Neural crest cell (in vitro differentiated cells): ENCODE data around the gene TGFB2. TPM values are rescaled to one million over a fixed set of nuclear protein-coding genes. Genes with fewer than 3 reads are reported as not detected.
A peak's percentile ranks its signal among the peaks of the same experiment; 100 is the strongest.

ENCODE experiments used
- DNase-seq: peaks from one replicate; pipeline ENCODE4 v3.0.0; 2021; ENCODE audit warnings: low read depth, mixed read lengths, low spot score
- H3K27ac Mint-ChIP-seq: one replicate; pipeline ENCODE4 v1.8.0; 2021; ENCODE audit warnings: mild to moderate bottlenecking, mixed read lengths; ENCODE audit not compliant: unreplicated experiment
- H3K27me3 Mint-ChIP-seq: 2 replicates; pipeline ENCODE4 v1.8.0; 2021; ENCODE audit warnings: low read depth, mild to moderate bottlenecking, mixed read lengths
- H3K36me3 Mint-ChIP-seq: 2 replicates; pipeline ENCODE4 v1.8.0; 2021; ENCODE audit warnings: low read depth, mild to moderate bottlenecking, mixed read lengths
- H3K4me1 Mint-ChIP-seq: 2 replicates; pipeline ENCODE4 v1.8.0; 2021; ENCODE audit warnings: mixed read lengths
- H3K4me3 Mint-ChIP-seq: one replicate; pipeline ENCODE4 v1.8.0; 2021; ENCODE audit warnings: mild to moderate bottlenecking, mixed read lengths
- H3K9me3 Mint-ChIP-seq: 2 replicates; pipeline ENCODE4 v1.8.0; 2021; ENCODE audit warnings: mixed read lengths
- total RNA-seq: library from RNA; stranded (reverse); gene quantifications from 2 replicates; pipeline ENCODE4 v1.2.1, GENCODE V29; 2021
- TF ChIP-seq, protein P1 (sequence below): fragments of 200-600 bp; sonication (generic); conservative IDR thresholded peaks from 2 replicates; pipeline ENCODE4 v1.5.0; 2021; ENCODE audit warnings: antibody characterized with exemption, mild to moderate bottlenecking

TGFB2 gene
- total RNA-seq, 1 donor from 2014 or later: 11.4 TPM

DNA sequence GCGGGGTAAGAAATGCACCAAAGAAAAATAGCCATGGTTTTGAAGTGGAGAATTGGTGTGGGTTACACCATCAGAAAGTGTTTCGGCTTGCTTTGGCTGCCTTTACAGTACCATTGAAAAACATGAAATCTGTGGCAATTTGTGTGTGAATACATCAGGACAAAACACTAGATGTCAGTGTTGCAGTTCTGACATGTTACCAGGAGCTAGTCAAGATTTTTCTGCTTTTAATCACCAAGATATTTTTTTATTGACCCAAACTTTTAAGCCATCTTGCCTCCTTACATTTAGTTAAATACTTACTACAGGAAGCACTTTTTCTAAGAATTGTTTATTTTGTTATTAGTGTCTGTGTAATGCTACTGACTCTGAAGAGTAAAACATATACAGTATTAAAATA is 45.7 kb upstream of the TGFB2 start:
- H3K27ac Mint-ChIP-seq: peak overlapping the region; percentile 2
- TF ChIP-seq, protein P1, sequence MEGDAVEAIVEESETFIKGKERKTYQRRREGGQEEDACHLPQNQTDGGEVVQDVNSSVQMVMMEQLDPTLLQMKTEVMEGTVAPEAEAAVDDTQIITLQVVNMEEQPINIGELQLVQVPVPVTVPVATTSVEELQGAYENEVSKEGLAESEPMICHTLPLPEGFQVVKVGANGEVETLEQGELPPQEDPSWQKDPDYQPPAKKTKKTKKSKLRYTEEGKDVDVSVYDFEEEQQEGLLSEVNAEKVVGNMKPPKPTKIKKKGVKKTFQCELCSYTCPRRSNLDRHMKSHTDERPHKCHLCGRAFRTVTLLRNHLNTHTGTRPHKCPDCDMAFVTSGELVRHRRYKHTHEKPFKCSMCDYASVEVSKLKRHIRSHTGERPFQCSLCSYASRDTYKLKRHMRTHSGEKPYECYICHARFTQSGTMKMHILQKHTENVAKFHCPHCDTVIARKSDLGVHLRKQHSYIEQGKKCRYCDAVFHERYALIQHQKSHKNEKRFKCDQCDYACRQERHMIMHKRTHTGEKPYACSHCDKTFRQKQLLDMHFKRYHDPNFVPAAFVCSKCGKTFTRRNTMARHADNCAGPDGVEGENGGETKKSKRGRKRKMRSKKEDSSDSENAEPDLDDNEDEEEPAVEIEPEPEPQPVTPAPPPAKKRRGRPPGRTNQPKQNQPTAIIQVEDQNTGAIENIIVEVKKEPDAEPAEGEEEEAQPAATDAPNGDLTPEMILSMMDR: peak; percentile 63
- H3K4me3 Mint-ChIP-seq: no peak overlapping the region
- peaks cover 3% of the 10 kb centered on the region for H3K4me1 Mint-ChIP-seq
- H3K9me3 Mint-ChIP-seq: no peaks in the 10 kb centered on the region
- DNase-seq: no peak
- no peaks in the 10 kb centered on the region for H3K36me3 Mint-ChIP-seq
- no peaks in the 10 kb centered on the region for H3K27me3 Mint-ChIP-seq

DNA sequence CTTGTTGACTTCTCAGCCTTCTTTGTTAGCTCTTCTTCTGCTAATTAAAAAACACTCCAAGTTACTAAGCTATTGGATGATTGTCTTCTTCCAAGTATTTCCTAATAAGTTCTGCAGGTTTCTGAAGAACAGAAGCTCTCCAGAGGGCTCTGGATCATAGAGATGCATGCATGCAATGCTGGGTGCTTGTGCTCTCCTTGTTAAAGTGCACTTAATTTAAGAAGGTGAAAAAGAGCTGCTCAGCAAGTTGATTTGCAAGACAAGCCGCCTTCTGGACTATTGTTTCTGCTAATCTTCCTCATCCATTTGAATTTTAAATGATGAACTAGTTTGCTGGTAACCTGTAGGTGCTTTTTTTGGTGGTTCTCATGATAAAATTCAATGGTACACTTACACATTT is 43.9 kb upstream of the TGFB2 start:
- no peaks in the 10 kb centered on the region for H3K9me3 Mint-ChIP-seq
- peaks cover 3% of the 10 kb centered on the region for H3K4me1 Mint-ChIP-seq
- no peaks in the 10 kb centered on the region for H3K36me3 Mint-ChIP-seq
- H3K27me3 Mint-ChIP-seq: no peaks in the 10 kb centered on the region
- no peak overlapping the region for H3K27ac Mint-ChIP-seq
- H3K4me3 Mint-ChIP-seq: no peak overlapping the region
- TF ChIP-seq, protein P1: no peak
- DNase-seq: no peak

DNA sequence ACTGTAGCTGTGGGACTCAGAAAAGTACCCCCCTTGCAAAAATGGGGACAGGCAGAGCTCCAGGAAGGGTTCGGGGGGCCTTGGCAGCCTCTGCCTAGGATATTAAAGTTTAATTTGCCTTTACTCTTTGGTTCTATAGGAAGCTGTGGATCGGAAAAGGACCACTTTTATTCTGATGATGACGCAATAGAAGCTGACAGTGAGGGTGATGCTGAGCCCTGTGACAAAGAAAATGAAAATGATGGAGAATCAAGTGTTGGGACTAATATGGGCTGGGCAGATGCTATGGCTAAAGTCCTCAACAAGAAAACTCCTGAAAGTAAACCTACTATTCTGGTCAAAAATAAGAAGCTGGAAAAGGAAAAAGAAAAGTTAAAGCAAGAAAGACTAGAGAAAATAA is 43.0 kb upstream of the TGFB2 start:
- no peak overlapping the region for H3K27ac Mint-ChIP-seq
- no peaks in the 10 kb centered on the region for H3K27me3 Mint-ChIP-seq
- peaks cover 3% of the 10 kb centered on the region for H3K4me1 Mint-ChIP-seq
- TF ChIP-seq, protein P1: no peak
- no peaks in the 10 kb centered on the region for H3K9me3 Mint-ChIP-seq
- no peak for DNase-seq
- no peaks in the 10 kb centered on the region for H3K36me3 Mint-ChIP-seq
- H3K4me3 Mint-ChIP-seq: no peak overlapping the region

DNA sequence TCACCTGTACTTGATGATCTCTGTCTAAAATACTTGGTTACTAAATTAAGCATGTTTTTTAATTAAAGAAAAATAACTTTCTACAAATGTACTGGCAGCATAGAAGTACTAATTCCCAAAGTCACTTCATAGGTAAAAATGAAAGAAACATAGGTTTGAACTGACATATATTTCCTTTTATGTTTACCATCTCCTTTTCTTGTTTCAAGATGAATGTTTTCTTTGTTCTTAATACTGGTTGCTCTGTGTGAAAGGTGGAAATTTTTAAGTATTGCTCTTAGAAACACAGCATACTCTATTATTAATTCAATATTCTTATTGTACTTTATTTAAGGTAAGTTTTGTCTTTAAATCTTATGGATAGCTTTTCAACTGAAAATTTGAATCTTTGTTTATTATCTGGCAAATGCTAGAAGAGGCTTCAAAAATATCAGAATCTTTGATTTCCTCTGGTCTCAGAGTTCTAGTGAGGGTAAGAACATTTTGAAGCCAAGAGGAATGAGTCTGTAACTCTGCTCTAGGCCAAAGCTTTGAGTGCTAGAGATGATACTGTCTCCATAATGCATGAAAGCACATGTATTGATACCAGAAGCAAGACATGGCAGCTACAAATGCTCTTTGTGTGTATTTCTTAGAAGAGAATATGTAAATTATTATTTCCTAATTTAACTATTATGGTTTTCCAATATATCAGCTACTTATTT is 41.8 kb upstream of the TGFB2 start:
- no peak for DNase-seq
- H3K9me3 Mint-ChIP-seq: no peaks in the 10 kb centered on the region
- TF ChIP-seq, protein P1: no peak
- no peak overlapping the region for H3K4me3 Mint-ChIP-seq
- H3K27ac Mint-ChIP-seq: no peak overlapping the region
- H3K27me3 Mint-ChIP-seq: no peaks in the 10 kb centered on the region
- H3K4me1 Mint-ChIP-seq: peaks cover 3% of the 10 kb centered on the region
- peaks cover 2% of the 10 kb centered on the region for H3K36me3 Mint-ChIP-seq

DNA sequence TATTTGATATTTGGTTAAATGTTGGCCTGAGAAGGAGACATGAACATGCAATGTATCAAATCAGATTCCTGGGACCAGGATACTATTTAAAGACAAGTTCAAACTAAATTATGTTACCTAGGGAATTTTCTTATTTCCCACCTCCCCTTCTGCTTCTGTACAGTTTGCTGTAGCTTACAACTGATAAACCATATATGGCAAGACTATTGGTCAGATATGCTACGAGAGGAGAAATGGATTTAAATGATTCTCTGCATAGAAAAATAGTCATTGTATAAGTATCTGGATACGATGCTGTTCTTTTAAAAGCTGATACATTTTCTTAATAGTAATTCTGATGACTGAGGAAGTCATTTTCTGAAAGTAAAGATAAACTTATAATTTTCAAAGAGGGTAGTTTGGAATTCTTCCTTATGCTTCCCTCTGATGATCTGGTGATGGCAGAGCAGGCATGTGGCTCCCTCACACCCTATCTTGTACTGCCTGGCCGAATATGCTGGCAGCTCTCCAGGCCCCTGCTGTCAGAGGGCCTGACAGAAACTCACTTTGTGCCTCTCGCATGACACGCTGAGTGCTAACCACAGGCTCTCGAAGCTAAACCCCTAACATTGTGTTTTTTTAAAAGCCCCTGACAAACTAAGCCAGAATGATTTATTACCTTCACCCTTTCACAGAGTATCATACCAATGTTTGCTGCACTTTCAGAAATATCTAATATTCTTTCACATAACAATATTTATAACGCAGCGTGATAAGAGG is 40.7 kb upstream of the TGFB2 start:
- no peak overlapping the region for H3K4me3 Mint-ChIP-seq
- no peaks in the 10 kb centered on the region for H3K27me3 Mint-ChIP-seq
- peaks cover 6% of the 10 kb centered on the region for H3K36me3 Mint-ChIP-seq
- H3K27ac Mint-ChIP-seq: peak overlapping the region; percentile 50
- no peaks in the 10 kb centered on the region for H3K9me3 Mint-ChIP-seq
- H3K4me1 Mint-ChIP-seq: no peaks in the 10 kb centered on the region
- TF ChIP-seq, protein P1: no peak
- no peak for DNase-seq
